ENCODE measurements around the gene CDHR2. TPM values are rescaled to one million over a fixed set of nuclear protein-coding genes. Genes with fewer than 3 reads are reported as not detected.

Gene CDHR2
- total RNA-seq, 2 experiments from 2014 or later, result 0.19 to 0.35 TPM

DNA sequence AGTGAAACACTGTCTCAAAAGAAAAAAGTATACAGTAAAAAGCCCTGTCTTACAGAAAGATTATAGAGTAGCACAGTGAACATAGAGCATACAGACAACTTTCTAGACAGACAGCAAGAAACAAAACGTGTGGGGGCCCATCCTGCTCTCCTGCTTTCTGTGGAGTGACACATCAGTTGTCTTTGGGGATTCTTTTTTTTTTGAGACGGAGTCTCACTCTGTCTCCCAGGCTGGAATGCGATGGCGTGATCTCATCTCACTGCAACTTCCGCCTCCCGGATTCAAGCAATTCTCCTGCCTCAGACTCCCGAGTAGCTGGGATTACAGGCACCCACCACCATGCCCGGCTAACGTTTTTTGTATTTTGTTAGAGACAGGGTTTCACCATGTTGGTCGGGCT lies 14.9 kb downstream of the CDHR2 start:
- Mint-ChIP-seq H3K4me1 (ENCODE audit: low read depth) (peaks cover 25% of the 10 kb centered on the region), H3K27me3 (ENCODE audit: low read depth) (no peaks in the 10 kb centered on the region), H3K9me3 (no peaks in the 10 kb centered on the region), H3K27ac (no peak overlapping the region), H3K36me3 (ENCODE audit: low read depth) (no peaks in the 10 kb centered on the region), H3K4me3 (no peak overlapping the region)
- DNase-seq, result no peak
- intact Hi-C loops (cut with micrococcal nuclease), result no loop called here
- CTCF ChIA-PET, result interaction anchor here (0.9 kb wide), 1 partner anchor 10 kb away, joined by 6 read pairs; no protein-coding TSS in a partner anchor

DNA sequence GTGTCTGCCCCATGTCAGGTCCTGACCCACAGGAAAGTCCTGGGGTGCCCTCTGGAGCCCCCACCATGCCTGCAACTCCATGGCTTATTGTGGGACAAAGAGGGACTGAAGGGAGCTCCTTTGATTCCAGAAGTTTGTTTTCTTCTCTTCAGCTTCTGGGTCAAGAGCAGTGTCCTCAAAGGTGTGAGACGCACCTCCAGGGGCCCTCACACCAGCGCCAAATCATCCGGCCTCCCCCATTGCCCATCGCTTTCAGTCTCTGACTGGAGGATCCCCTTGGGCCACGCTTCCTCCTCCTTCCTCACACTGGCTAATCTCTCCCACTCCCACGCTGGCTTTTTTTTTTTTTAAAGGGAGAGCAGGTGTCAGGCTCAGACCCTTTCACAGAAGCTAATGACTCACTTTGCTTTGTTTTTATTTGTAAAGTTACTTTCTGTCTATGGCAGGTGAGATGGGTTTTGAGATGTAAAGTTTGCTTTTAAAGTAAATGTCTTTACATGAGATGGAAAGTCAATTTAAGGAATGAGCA lies 16.7 kb downstream of the CDHR2 start:
- no peaks in the 10 kb centered on the region for H3K27me3 Mint-ChIP-seq (ENCODE audit: low read depth)
- intact Hi-C loops (cut with micrococcal nuclease), result no loop called here
- H3K27ac Mint-ChIP-seq, result no peak overlapping the region

DNA sequence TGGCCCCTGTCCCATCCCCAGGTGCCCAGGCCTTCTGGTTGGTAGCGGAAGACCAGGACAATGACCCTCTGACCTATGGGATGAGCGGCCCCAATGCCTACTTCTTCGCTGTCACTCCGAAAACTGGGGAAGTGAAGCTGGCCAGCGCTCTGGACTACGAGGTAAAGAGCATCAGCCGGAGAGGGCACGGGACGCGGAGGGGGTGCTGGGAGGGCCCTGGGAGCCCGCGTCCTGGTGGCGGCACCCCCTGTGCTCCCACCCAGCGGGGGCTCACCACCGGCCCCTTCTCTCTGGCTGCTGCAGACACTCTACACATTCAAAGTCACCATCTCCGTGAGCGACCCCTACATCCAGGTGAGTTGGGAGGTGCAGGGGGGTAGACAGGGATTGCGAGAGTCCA lies 19.5 kb downstream of the CDHR2 start:
- CTCF ChIA-PET, result interaction anchor here (0.9 kb wide), 1 partner anchor 18 kb away, joined by 3 read pairs; no protein-coding TSS in a partner anchor
- intact Hi-C loops (cut with micrococcal nuclease), result no loop called here
- no peak for DNase-seq
- Mint-ChIP-seq H3K9me3 (no peaks in the 10 kb centered on the region), H3K4me3 (no peak overlapping the region), H3K4me1 (ENCODE audit: low read depth) (no peaks in the 10 kb centered on the region), H3K36me3 (ENCODE audit: low read depth) (no peaks in the 10 kb centered on the region), H3K27me3 (ENCODE audit: low read depth) (no peaks in the 10 kb centered on the region), H3K27ac (no peak overlapping the region)

More for the DNA sequence above, 16.7 kb downstream of the CDHR2 start:
- Mint-ChIP-seq H3K9me3 (no peaks in the 10 kb centered on the region), H3K4me1 (ENCODE audit: low read depth) (peaks cover 12% of the 10 kb centered on the region), H3K4me3 (no peak overlapping the region), H3K36me3 (ENCODE audit: low read depth) (no peaks in the 10 kb centered on the region)
- DNase-seq, result no peak
- CTCF ChIA-PET, result no interaction called here

DNA sequence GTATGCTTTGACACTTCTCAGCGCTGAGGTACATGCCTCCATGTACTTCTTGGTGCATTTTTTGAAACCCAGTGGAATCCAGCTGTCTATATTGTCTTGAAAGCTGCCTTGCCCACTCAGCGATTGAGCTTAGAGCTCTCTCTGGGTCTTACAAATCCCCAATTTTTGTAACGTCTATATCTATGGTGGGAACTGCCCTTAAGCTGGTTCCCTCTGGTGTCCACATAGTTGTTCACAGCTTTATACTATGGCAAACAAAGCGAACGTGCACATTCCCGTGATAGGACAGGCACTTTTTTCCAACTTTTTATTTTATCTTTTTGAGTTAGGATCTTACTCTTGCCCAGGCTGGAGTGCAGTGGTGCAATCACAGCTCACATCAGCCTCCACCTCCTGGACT lies 20.9 kb downstream of the CDHR2 start:
- CTCF ChIA-PET, result interaction anchor here (0.6 to 0.8 kb wide), 5 partner anchors 59 to 692 kb away, joined by 3 to 5 read pairs (median 3); no protein-coding TSS in a partner anchor
- H3K36me3 Mint-ChIP-seq (ENCODE audit: low read depth), result no peaks in the 10 kb centered on the region
- intact Hi-C loops (cut with micrococcal nuclease), result no loop called here

DNA sequence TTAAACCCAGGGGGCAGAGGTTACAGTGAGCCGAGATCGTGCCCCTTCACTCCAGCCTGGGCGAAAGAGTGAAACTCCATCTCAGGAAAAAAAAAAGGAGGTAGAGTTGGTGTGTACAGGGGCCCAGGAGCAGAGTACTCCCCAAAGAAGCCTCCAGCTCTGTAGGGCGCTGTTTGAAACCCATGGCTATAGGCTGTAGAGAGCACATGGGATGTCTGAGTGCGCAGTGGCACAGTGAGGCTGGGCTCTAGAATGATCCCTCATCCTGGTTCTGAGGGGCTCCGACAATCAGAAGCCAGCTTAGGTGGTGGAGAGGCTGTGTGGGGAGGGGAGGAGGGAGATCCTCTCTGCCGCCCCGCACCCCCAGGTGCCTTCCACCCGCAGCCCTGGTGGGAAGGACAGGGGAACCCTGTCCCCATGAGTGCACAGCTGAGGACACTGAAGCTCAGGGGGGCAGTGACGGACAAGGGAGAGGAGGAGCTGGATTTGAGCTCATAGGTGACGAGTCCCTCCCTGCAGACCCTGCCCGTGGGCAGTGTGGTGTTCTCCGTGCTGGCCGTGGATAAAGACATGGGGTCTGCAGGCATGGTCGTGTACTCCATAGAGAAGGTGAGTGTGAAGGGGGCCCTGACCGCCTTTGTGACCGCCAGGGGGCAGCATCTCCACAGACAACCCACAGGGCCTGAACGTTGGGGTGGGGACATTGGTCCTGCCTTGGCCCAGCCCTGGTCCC lies 24.6 kb downstream of the CDHR2 start:
- Mint-ChIP-seq H3K27me3 (ENCODE audit: low read depth) (no peaks in the 10 kb centered on the region), H3K4me3 (no peak overlapping the region)

More for the DNA sequence above, 20.9 kb downstream of the CDHR2 start:
- no peak for DNase-seq
- no peak overlapping the region for H3K4me3 Mint-ChIP-seq
- no peaks in the 10 kb centered on the region for H3K9me3 Mint-ChIP-seq
- peaks cover 3% of the 10 kb centered on the region for H3K4me1 Mint-ChIP-seq (ENCODE audit: low read depth)
- no peaks in the 10 kb centered on the region for H3K27me3 Mint-ChIP-seq (ENCODE audit: low read depth)
- no peak overlapping the region for H3K27ac Mint-ChIP-seq

DNA sequence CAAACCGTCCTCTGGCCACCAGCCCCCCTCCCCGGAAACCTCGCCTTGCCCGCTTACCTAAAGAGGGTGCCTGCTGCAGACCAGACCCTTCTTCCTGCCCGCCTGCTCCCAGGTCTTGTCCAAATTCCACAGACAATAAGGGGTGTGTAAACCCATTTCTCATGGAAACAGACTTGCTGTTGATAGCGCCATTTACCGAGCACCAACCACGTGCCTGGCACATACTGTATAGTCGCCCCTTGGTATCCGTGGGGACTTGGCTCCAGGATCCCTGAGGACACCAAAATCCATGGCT lies 25.1 kb downstream of the CDHR2 start:
- CTCF ChIA-PET, result interaction anchor here (0.6 to 2.6 kb wide), 18 partner anchors 8 to 844 kb away, joined by 3 to 19 read pairs (median 4); partner anchors contain the start of genes EIF4E1B and SNCB
- H3K36me3 Mint-ChIP-seq (ENCODE audit: low read depth), result no peaks in the 10 kb centered on the region
- H3K27me3 Mint-ChIP-seq (ENCODE audit: low read depth), result no peaks in the 10 kb centered on the region
- intact Hi-C loops (cut with micrococcal nuclease), result loop anchor here (1.0 kb wide), 2 partner anchors 45 to 73 kb away; partner anchors contain the start of gene TSPAN17
- no peak overlapping the region for H3K27ac Mint-ChIP-seq
- peaks cover 3% of the 10 kb centered on the region for H3K4me1 Mint-ChIP-seq (ENCODE audit: low read depth)
- no peak overlapping the region for H3K4me3 Mint-ChIP-seq
- H3K9me3 Mint-ChIP-seq, result no peaks in the 10 kb centered on the region
- DNase-seq, result no peak

More for the DNA sequence above, 24.6 kb downstream of the CDHR2 start:
- Mint-ChIP-seq H3K9me3 (no peaks in the 10 kb centered on the region), H3K4me1 (ENCODE audit: low read depth) (peaks cover 3% of the 10 kb centered on the region), H3K36me3 (ENCODE audit: low read depth) (no peaks in the 10 kb centered on the region), H3K27ac (no peak overlapping the region)
- DNase-seq, result peak; percentile 81
- CTCF ChIA-PET, result interaction anchor here (0.6 to 2.6 kb wide), 28 partner anchors 8 to 844 kb away, joined by 3 to 19 read pairs (median 3); partner anchors contain the start of genes CDHR2, EIF4E1B, KIAA1191 and SNCB
- intact Hi-C loops (cut with micrococcal nuclease), result loop anchor here (1.0 kb wide), 2 partner anchors 46 to 74 kb away; partner anchors contain the start of gene TSPAN17

DNA sequence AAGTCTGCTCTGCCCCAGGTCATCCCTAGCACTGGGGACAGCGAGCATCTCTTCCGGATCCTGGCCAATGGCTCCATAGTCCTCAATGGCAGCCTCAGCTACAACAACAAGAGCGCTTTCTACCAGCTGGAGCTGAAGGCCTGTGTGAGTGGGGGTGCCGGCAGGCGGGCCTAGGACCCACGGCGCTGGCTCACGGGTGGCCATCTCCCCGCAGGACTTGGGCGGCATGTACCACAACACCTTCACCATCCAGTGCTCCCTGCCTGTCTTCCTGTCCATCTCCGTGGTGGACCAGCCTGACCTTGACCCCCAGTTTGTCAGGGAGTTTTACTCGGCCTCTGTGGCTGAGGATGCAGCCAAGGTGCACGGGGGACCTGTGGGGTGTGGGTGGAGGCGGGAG lies 25.9 kb downstream of the CDHR2 start:
- intact Hi-C loops (cut with micrococcal nuclease), result no loop called here
- Mint-ChIP-seq H3K27ac (no peak overlapping the region), H3K36me3 (ENCODE audit: low read depth) (no peaks in the 10 kb centered on the region), H3K9me3 (no peaks in the 10 kb centered on the region), H3K4me1 (ENCODE audit: low read depth) (peaks cover 3% of the 10 kb centered on the region), H3K27me3 (ENCODE audit: low read depth) (no peaks in the 10 kb centered on the region), H3K4me3 (no peak overlapping the region)
- DNase-seq, result no peak
- CTCF ChIA-PET, result interaction anchor here (1.0 to 1.8 kb wide), 3 partner anchors 13 to 86 kb away, joined by 3 to 5 read pairs (median 4); no protein-coding TSS in a partner anchor

DNA sequence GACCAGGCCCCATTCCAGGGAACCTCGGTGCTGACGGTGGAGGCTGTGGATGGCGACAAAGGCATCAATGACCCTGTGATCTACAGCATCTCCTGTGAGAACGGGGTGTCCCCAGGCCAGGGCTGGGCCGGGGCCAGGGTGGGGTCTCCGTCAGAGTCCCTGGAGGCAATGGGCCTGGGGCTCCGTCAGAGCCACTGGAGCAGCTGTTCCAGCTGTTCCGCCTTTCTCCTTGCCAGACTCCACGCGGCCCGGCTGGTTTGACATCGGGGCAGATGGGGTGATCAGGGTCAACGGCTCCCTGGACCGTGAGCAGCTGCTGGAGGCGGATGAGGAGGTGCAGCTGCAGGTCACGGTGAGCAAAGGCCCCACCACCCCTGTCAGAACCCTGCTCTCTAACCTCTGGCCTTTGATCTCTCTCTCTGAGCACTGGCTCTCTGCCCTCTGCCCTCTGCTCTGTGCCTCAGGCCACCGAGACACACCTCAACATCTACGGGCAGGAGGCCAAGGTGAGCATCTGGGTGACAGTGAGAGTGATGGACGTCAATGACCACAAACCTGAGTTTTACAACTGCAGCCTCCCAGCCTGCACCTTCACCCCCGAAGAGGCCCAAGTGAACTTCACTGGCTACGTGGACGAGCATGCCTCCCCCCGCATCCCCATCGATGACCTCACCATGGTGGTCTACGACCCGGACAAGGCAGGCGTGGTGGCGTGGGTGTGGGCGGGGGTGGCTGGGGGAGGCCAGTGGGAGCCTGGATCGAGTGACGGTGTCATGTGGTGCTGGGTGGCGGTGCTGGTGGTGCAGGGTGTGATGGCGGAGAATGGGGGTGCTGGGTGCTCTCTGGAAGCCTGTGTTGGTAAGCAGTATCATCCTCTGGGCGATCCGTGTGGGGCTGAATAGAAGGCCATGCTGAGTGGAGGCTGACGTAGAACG lies 26.6 kb downstream of the CDHR2 start:
- peaks cover 3% of the 10 kb centered on the region for H3K4me1 Mint-ChIP-seq (ENCODE audit: low read depth)
- H3K4me3 Mint-ChIP-seq, result no peak overlapping the region
- no peaks in the 10 kb centered on the region for H3K9me3 Mint-ChIP-seq
- no peak overlapping the region for H3K27ac Mint-ChIP-seq
- no peak for DNase-seq
- CTCF ChIA-PET, result interaction anchor here (0.6 to 1.8 kb wide), 3 partner anchors 21 to 374 kb away, joined by 4 to 6 read pairs (median 5); no protein-coding TSS in a partner anchor
- no peaks in the 10 kb centered on the region for H3K36me3 Mint-ChIP-seq (ENCODE audit: low read depth)
- intact Hi-C loops (cut with micrococcal nuclease), result no loop called here
- no peaks in the 10 kb centered on the region for H3K27me3 Mint-ChIP-seq (ENCODE audit: low read depth)

DNA sequence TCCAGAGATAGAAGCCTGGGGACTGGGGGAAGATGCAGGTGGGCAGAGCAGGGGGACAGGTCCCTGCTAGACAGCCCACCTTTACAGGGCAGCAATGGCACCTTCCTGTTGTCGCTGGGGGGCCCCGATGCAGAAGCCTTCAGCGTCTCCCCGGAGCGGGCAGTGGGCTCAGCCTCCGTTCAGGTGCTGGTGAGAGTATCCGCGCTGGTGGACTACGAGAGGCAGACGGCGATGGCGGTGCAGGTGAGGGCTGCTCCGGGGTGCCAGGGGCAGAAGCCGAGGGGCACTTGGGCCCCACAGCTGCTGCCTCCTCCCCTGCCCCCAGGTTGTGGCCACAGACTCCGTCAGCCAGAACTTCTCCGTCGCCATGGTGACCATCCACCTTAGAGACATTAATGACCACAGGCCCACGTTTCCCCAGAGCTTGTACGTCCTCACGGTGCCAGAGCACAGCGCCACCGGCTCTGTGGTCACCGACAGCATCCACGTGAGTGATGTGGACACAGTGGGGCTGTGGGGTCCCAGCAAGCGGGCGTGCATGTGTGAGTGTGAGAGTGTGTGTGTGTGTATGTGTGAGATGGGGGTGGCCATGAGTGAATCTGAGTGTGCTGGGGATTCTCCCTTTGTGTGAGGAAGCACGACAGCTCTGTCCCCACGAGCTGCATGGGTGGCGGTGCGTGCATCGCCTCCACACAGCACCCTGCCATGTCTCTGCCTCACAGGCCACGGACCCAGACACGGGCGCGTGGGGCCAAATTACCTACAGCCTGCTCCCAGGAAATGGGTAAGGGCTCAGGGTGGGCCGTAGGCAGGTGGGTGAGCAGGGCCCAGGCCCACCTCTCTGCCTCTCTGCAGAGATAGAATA lies 28.4 kb downstream of the CDHR2 start:
- no peak overlapping the region for H3K27ac Mint-ChIP-seq
- no peaks in the 10 kb centered on the region for H3K27me3 Mint-ChIP-seq (ENCODE audit: low read depth)
- intact Hi-C loops (cut with micrococcal nuclease), result no loop called here
- H3K4me3 Mint-ChIP-seq, result no peak overlapping the region
- no peak for DNase-seq
- CTCF ChIA-PET, result interaction anchor here (0.6 to 2.3 kb wide), 4 partner anchors 19 to 392 kb away, joined by 3 to 9 read pairs (median 6); no protein-coding TSS in a partner anchor
- no peaks in the 10 kb centered on the region for H3K9me3 Mint-ChIP-seq
- peaks cover 3% of the 10 kb centered on the region for H3K4me1 Mint-ChIP-seq (ENCODE audit: low read depth)
- H3K36me3 Mint-ChIP-seq (ENCODE audit: low read depth), result no peaks in the 10 kb centered on the region

DNA sequence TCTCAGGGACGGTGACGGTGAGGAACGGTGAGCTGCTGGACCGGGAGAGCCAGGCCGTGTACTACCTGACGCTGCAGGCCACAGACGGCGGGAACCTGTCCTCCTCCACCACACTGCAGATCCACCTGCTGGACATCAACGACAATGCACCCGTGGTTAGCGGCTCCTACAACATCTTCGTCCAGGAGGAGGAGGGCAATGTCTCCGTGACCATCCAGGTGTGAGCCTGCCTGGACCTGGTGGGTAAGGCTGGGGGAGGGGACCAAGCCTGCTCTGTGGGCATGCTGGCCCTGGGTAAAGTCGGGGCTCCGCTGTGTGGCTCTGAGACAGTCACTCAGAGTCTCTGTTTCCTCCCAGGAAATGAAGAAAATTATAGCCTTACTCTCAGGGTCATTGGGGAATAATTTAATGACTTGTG lies 29.3 kb downstream of the CDHR2 start:
- H3K4me3 Mint-ChIP-seq, result no peak overlapping the region
- H3K27me3 Mint-ChIP-seq (ENCODE audit: low read depth), result no peaks in the 10 kb centered on the region
- DNase-seq, result peak; percentile 57
- H3K27ac Mint-ChIP-seq, result no peak overlapping the region
- no peaks in the 10 kb centered on the region for H3K36me3 Mint-ChIP-seq (ENCODE audit: low read depth)
- H3K9me3 Mint-ChIP-seq, result no peaks in the 10 kb centered on the region
- CTCF ChIA-PET, result interaction anchor here (0.6 to 2.3 kb wide), 6 partner anchors 19 to 391 kb away, joined by 3 to 9 read pairs (median 4); no protein-coding TSS in a partner anchor
- intact Hi-C loops (cut with micrococcal nuclease), result no loop called here
- H3K4me1 Mint-ChIP-seq (ENCODE audit: low read depth), result peaks cover 3% of the 10 kb centered on the region

DNA sequence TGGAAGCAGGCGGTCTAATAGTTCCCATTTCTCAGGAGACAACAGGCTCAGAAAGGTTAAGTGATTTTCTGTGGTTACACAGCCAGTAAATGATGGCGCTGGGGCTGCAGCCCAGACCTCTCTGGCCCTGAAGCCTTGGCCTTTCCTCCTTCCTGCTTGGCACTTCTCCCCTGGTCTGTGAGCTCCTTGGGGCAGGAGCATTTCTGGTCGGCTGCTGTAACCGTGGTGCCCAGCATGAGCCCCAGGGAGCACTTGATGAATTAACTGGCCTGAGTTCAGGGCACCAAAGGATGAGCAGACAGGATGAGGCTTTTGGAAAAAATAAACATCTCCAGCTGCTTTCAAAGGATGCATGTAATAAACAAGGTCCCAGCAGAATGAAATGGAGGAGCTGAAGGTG lies 30.2 kb downstream of the CDHR2 start:
- Mint-ChIP-seq H3K4me1 (ENCODE audit: low read depth) (no peaks in the 10 kb centered on the region), H3K4me3 (no peak overlapping the region), H3K9me3 (no peaks in the 10 kb centered on the region), H3K27me3 (ENCODE audit: low read depth) (no peaks in the 10 kb centered on the region), H3K36me3 (ENCODE audit: low read depth) (no peaks in the 10 kb centered on the region), H3K27ac (no peak overlapping the region)
- CTCF ChIA-PET, result interaction anchor here (1.2 to 2.3 kb wide), 2 partner anchors 11 to 80 kb away, joined by 3 to 9 read pairs; no protein-coding TSS in a partner anchor
- intact Hi-C loops (cut with micrococcal nuclease), result no loop called here
- DNase-seq, result no peak
